H9 (cell line): ENCODE measurements around the gene MSRB1. TPM values are rescaled to one million over a fixed set of nuclear protein-coding genes. Genes with fewer than 3 reads are reported as not detected.
"Not testable (repeated sequence)": the region's sequence is repeated elsewhere in the genome, so short reads cannot be mapped to it uniquely, and the experiment has no call there.

Source experiments
- DNase-seq: peaks from one replicate; pipeline ENCODE4 v3.0.0-alpha.2; 2017
- H2AFZ ChIP-seq: one replicate; pipeline ENCODE4 v1.6.1; 2013; ENCODE audit warnings: mild to moderate bottlenecking, low read length, control low read depth, moderate library complexity
- H2AK5ac ChIP-seq: 2 replicates; pipeline ENCODE4 v1.6.1; 2013; ENCODE audit warnings: low read length, control low read depth, mixed read lengths; ENCODE audit not compliant: insufficient read length
- H2BK120ac ChIP-seq: one replicate; pipeline ENCODE4 v1.6.1; 2013; ENCODE audit warnings: low read depth, mild to moderate bottlenecking, low read length, control low read depth, inconsistent platforms; ENCODE audit not compliant: poor library complexity, severe bottlenecking
- H2BK12ac ChIP-seq: 2 replicates; pipeline ENCODE4 v1.6.1; 2013; ENCODE audit warnings: low read length, control low read depth, mixed read lengths, low read depth; ENCODE audit not compliant: insufficient read length
- H2BK15ac ChIP-seq: 2 replicates; pipeline ENCODE4 v1.6.1; 2013; ENCODE audit warnings: low read depth, low read length, control low read depth
- H2BK20ac ChIP-seq: one replicate; pipeline ENCODE4 v1.6.1; 2013; ENCODE audit warnings: low read depth, mild to moderate bottlenecking, low read length, control low read depth, inconsistent platforms; ENCODE audit not compliant: poor library complexity, severe bottlenecking
- H2BK5ac ChIP-seq: 2 replicates; pipeline ENCODE4 v1.6.1; 2013; ENCODE audit warnings: low read length, control low read depth, mixed read lengths; ENCODE audit not compliant: insufficient read length
- H3K14ac ChIP-seq: 2 replicates; pipeline ENCODE4 v1.6.1; 2013; ENCODE audit warnings: low read length, control low read depth; ENCODE audit not compliant: insufficient read depth
- H3K18ac ChIP-seq: 2 replicates; pipeline ENCODE4 v1.6.1; 2013; ENCODE audit warnings: low read depth, mild to moderate bottlenecking, mixed read lengths, low read length, control low read depth; ENCODE audit not compliant: insufficient read length
- H3K23ac ChIP-seq: 2 replicates; pipeline ENCODE4 v1.6.1; 2013; ENCODE audit warnings: low read length, control low read depth, mixed read lengths, low read depth; ENCODE audit not compliant: insufficient read length
- H3K23me2 ChIP-seq: 2 replicates; pipeline ENCODE4 v1.6.1; 2013; ENCODE audit warnings: low read depth, mild to moderate bottlenecking, mixed read lengths, low read length, control low read depth; ENCODE audit not compliant: insufficient read length, poor library complexity, severe bottlenecking
- H3K27ac ChIP-seq: 2 replicates; pipeline ENCODE4 v1.5.1; 2013; ENCODE audit warnings: low read length, control low read depth, mixed read lengths, low read depth; ENCODE audit not compliant: insufficient read length
- H3K27me3 ChIP-seq: 2 replicates; pipeline ENCODE4 v1.6.1; 2013; ENCODE audit warnings: low read length, control low read depth, inconsistent platforms; ENCODE audit not compliant: insufficient read depth
- H3K4ac ChIP-seq: 2 replicates; pipeline ENCODE4 v1.6.1; 2013; ENCODE audit warnings: low read depth, mild to moderate bottlenecking, control low read depth, inconsistent platforms, low read length, moderate library complexity
- H3K4me1 ChIP-seq: 2 replicates; pipeline ENCODE4 v1.6.1; 2013; ENCODE audit warnings: low read length, control low read depth, inconsistent platforms; ENCODE audit not compliant: insufficient read depth
- H3K4me2 ChIP-seq: 2 replicates; pipeline ENCODE4 v1.6.1; 2013; ENCODE audit warnings: low read length, control low read depth, mixed read lengths; ENCODE audit not compliant: insufficient read length, insufficient read depth
- H3K56ac ChIP-seq: 2 replicates; pipeline ENCODE4 v1.6.1; 2013; ENCODE audit warnings: low read depth, mild to moderate bottlenecking, mixed read lengths, low read length, control low read depth; ENCODE audit not compliant: insufficient read length
- H3K79me1 ChIP-seq: 2 replicates; pipeline ENCODE4 v1.6.1; 2013; ENCODE audit warnings: low read depth, mild to moderate bottlenecking, moderate library complexity, low read length, control low read depth, inconsistent platforms; ENCODE audit not compliant: insufficient read depth, poor library complexity, severe bottlenecking
- H3K79me2 ChIP-seq: 2 replicates; pipeline ENCODE4 v1.6.1; 2013; ENCODE audit warnings: low read length, control low read depth, inconsistent platforms; ENCODE audit not compliant: insufficient read depth
- H3K9ac ChIP-seq: 2 replicates; pipeline ENCODE4 v1.6.1; 2013; ENCODE audit warnings: low read length, control low read depth, mixed read lengths; ENCODE audit not compliant: insufficient read length; ENCODE audit errors: extremely low read depth
- H3K9me3 ChIP-seq: one replicate; pipeline ENCODE4 v1.6.1; 2013; ENCODE audit warnings: low read depth, low read length, inconsistent platforms; ENCODE audit not compliant: control insufficient read depth
- H3T11ph ChIP-seq: one replicate; pipeline ENCODE4 v1.6.1; 2013; ENCODE audit warnings: mild to moderate bottlenecking, low read length, control low read depth, inconsistent platforms
- H4K20me1 ChIP-seq: one replicate; pipeline ENCODE4 v1.6.1; 2013; ENCODE audit not compliant: control insufficient read depth, insufficient read length, insufficient read depth
- H4K5ac ChIP-seq: 2 replicates; pipeline ENCODE4 v1.6.1; 2013; ENCODE audit warnings: low read depth, mild to moderate bottlenecking, mixed read lengths, low read length, control low read depth; ENCODE audit not compliant: insufficient read length
- H4K8ac ChIP-seq: replicated peaks from 2 replicates; pipeline ENCODE4 v1.6.1; 2013; ENCODE audit warnings: low read length, control low read depth, mixed read lengths, low read depth; ENCODE audit not compliant: insufficient read length
- H4K91ac ChIP-seq: 2 replicates; pipeline ENCODE4 v1.6.1; 2013; ENCODE audit warnings: low read depth, mild to moderate bottlenecking, moderate library complexity, mixed read lengths, low read length, control low read depth; ENCODE audit not compliant: insufficient read length
- H3K27ac Mint-ChIP-seq, 3 experiments: 2 replicates in 2 of 3; 3 replicates in 1 of 3; pipeline ENCODE4 v1.8.0; 2020 to 2021; ENCODE audit warnings: mixed read lengths in 3 of 3, mild to moderate bottlenecking in 1 of 3, moderate library complexity in 1 of 3
- H3K27me3 Mint-ChIP-seq: 2 replicates; pipeline ENCODE4 v1.8.0; 2021; ENCODE audit warnings: low read depth, mild to moderate bottlenecking, moderate library complexity, mixed read lengths
- H3K36me3 Mint-ChIP-seq, 3 experiments: 2 replicates in 2 of 3; 3 replicates in 1 of 3; pipeline ENCODE4 v1.8.0; 2020 to 2021; ENCODE audit warnings: low read depth in 3 of 3, mixed read lengths in 3 of 3; ENCODE audit not compliant: insufficient read depth in 1 of 3
- H3K4me1 Mint-ChIP-seq, 2 experiments: 2 replicates each; pipeline ENCODE4 v1.8.0; 2020; ENCODE audit warnings: mixed read lengths in 2 of 2
- H3K4me3 Mint-ChIP-seq, 2 experiments: 2 replicates in 1 of 2; 3 replicates in 1 of 2; pipeline ENCODE4 v1.8.0; 2020 to 2021; ENCODE audit warnings: mild to moderate bottlenecking in 2 of 2, mixed read lengths in 2 of 2, moderate library complexity in 1 of 2
- H3K9me3 Mint-ChIP-seq, 2 experiments: 2 replicates in 1 of 2; 3 replicates in 1 of 2; pipeline ENCODE4 v1.8.0; 2020; ENCODE audit warnings: mild to moderate bottlenecking in 2 of 2, mixed read lengths in 2 of 2, moderate library complexity in 1 of 2
- WGBS: extraction: QIAGEN DNeasy Blood & Tissue Kit; methylation state at CpG from one replicate; pipeline ENCODE4 v1.1.7; 2013; ENCODE audit warnings: missing lambda C conversion rate, low lambda C conversion rate, mixed read lengths; ENCODE audit not compliant: insufficient read length; ENCODE audit errors: extremely low coverage; 5-methylcytosine and 5-hydroxymethylcytosine counted together
- total RNA-seq: library from RNA; stranded (reverse); gene quantifications from 2 replicates; pipeline ENCODE4 v1.2.1, GENCODE V29; 2021

Gene MSRB1
- total RNA-seq, 1 experiment from 2014 or later = 25.7 TPM

DNA sequence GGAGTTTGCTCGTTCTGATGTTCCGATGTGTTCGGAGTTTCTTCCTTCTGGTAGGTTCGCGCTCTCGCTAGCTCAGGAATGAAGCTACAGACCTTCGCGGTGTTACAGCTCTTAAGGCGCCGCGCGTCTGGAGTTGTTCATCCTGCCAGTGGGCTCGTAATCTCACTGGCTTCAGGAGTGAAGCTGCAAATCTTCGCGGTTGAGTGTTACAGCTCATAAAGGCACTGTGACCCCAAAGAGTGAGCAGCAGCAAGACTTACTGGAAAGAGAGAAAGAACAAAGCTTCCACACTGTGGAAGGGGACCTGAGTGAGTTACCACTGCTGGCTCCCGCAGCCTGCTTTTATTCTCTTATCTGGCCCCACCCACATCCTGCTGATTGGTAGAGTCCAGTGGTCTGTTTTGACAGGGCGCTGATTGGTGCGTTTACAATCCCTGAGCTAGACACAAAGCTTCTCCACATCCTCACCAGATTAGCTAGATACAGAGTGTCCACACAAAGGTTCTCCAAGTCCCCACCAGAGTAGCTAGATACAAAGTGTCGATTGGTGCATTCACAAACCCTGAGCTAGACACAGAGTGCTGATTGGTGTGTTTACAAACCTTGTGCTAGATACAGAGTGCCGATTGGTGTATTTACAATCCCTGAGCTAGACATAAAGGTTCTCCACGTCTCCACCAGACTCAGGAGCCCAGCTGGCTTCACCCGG is 14.6 kb upstream of the MSRB1 start:
- peak overlapping the region in 1 of 2 experiments; percentile 29; a peak in 1 of 5 replicates for H3K4me3 Mint-ChIP-seq
- H4K5ac ChIP-seq, H2BK20ac ChIP-seq, H3K23ac ChIP-seq, H2BK12ac ChIP-seq, H2AK5ac ChIP-seq, H3K27ac ChIP-seq, H3T11ph ChIP-seq, H3K27me3 ChIP-seq, H2BK5ac ChIP-seq, H3K79me1 ChIP-seq, H3K23me2 ChIP-seq, H4K8ac ChIP-seq, H4K91ac ChIP-seq, H3K18ac ChIP-seq, H3K27ac Mint-ChIP-seq, H3K79me2 ChIP-seq, DNase-seq, H3K9me3 ChIP-seq, H3K14ac ChIP-seq, H3K4me2 ChIP-seq, H3K4me1 ChIP-seq, H3K9me3 Mint-ChIP-seq, H2BK15ac ChIP-seq, H4K20me1 ChIP-seq, H3K56ac ChIP-seq, H3K9ac ChIP-seq, H3K4ac ChIP-seq, H2AFZ ChIP-seq, H2BK120ac ChIP-seq: not testable (repeated sequence)
- H3K4me1 Mint-ChIP-seq = peaks cover 24 to 30% of the 10 kb centered on the region in 2 experiments
- H3K36me3 Mint-ChIP-seq = peaks cover 10 to 20% (median 16%) of the 10 kb centered on the region in 3 experiments
- H3K27me3 Mint-ChIP-seq = peaks cover 24% of the 10 kb centered on the region
- WGBS = no CpG with 5 or more reads among the region's 22 CpGs
